HEK293 (cell line): ENCODE measurements around the gene MADD.

Experiments
- CTCF ChIA-PET: fragments of 350-600 bp; formaldehyde crosslinking; extraction: SDS; loops from one replicate; lab custom pipeline; 2021; ENCODE audit warnings: antibody characterized with exemption; lab: Yijun Ruan, JAX
- POLR2A ChIA-PET: fragments of 300-600 bp; formaldehyde crosslinking; extraction: SDS; loops from one replicate; lab custom pipeline; 2020; ENCODE audit warnings: antibody characterized with exemption, inconsistent platforms; lab: Yijun Ruan, JAX
- H3K27ac ChIP-seq: fragments of 200-500 bp; sonication (Bioruptor generic); 2 replicates; pipeline ENCODE4 v1.5.1; 2014; ENCODE audit warnings: low read depth, low read length, control low read depth, inconsistent platforms; ENCODE audit errors: extremely low read depth
- H3K36me3 ChIP-seq, 2 experiments: fragments of 200-500 bp in 1 of 2; sonication (Bioruptor generic) in 1 of 2; 1 replicate in 1 of 2; 2 replicates in 1 of 2; pipeline ENCODE4 v1.5.1; 2014 to 2017; ENCODE audit warnings: inconsistent platforms in 2 of 2, low read length in 2 of 2; ENCODE audit not compliant: control insufficient read depth in 2 of 2, insufficient read depth in 1 of 2
- H3K4me1 ChIP-seq: fragments of 200-500 bp; sonication (Bioruptor generic); 2 replicates; pipeline ENCODE4 v1.5.1; 2014; ENCODE audit warnings: mild to moderate bottlenecking, low read length, inconsistent platforms; ENCODE audit not compliant: control insufficient read depth, insufficient read depth
- H3K4me3 ChIP-seq: 2 replicates; pipeline ENCODE4 v1.5.1; 2011; ENCODE audit warnings: low read depth, mild to moderate bottlenecking, control low read depth, low read length, moderate library complexity
- H3K9me3 ChIP-seq: fragments of 200-500 bp; sonication (Bioruptor generic); 2 replicates; pipeline ENCODE4 v1.5.1; 2014; ENCODE audit warnings: low read depth, low read length, inconsistent platforms; ENCODE audit not compliant: control insufficient read depth, insufficient read depth
- ATF2 ChIP-seq: fragments of 450-650 bp; formaldehyde crosslinking; IDR thresholded peaks from 2 replicates; pipeline ENCODE4 v1.5.1; 2016; ENCODE audit warnings: missing biosample characterization, missing genetic modification characterization, low read depth
- EGR2 ChIP-seq: fragments of 450-650 bp; formaldehyde crosslinking; IDR thresholded peaks from 2 replicates; pipeline ENCODE4 v1.5.1; 2016; ENCODE audit warnings: low read depth, missing biosample characterization, missing genetic modification characterization
- ELK4 ChIP-seq: IDR thresholded peaks from 2 replicates; pipeline ENCODE4 v1.6.1; 2011; ENCODE audit warnings: mild to moderate bottlenecking, low read depth, low read length, borderline replicate concordance
- FEZF1 ChIP-seq: fragments of 450-650 bp; formaldehyde crosslinking; IDR thresholded peaks from 2 replicates; pipeline ENCODE4 v1.5.1; 2016; ENCODE audit warnings: missing biosample characterization, missing genetic modification characterization
- GLIS2 ChIP-seq: fragments of 450-650 bp; formaldehyde crosslinking; IDR thresholded peaks from 2 replicates; pipeline ENCODE4 v1.5.1; 2016; ENCODE audit warnings: missing biosample characterization, missing genetic modification characterization
- HOXA7 ChIP-seq: sonication (generic); formaldehyde crosslinking; IDR thresholded peaks from 2 replicates; pipeline ENCODE4 v1.8.1; 2022; ENCODE audit warnings: missing genetic modification reagents, borderline replicate concordance
- SP3 ChIP-seq: fragments of 450-650 bp; formaldehyde crosslinking; IDR thresholded peaks from 2 replicates; pipeline ENCODE4 v1.5.1; 2016; ENCODE audit warnings: missing biosample characterization, missing genetic modification characterization
- ZBTB6 ChIP-seq: fragments of 450-650 bp; formaldehyde crosslinking; IDR thresholded peaks from 2 replicates; pipeline ENCODE4 v1.5.1; 2017; ENCODE audit warnings: missing biosample characterization, missing genetic modification characterization
- ZFHX2 ChIP-seq: fragments of 450-650 bp; formaldehyde crosslinking; conservative IDR thresholded peaks from 2 replicates; pipeline ENCODE4 v1.5.1; 2016; ENCODE audit warnings: missing biosample characterization, missing genetic modification characterization
- ZIC2 ChIP-seq: fragments of 450-650 bp; formaldehyde crosslinking; IDR thresholded peaks from 2 replicates; pipeline ENCODE4 v1.5.1; 2016; ENCODE audit warnings: missing biosample characterization, missing genetic modification characterization
- ZNF148 ChIP-seq: fragments of 450-650 bp; formaldehyde crosslinking; IDR thresholded peaks from 2 replicates; pipeline ENCODE4 v1.5.0; 2017; ENCODE audit warnings: missing biosample characterization, missing genetic modification characterization, borderline replicate concordance
- ZNF169 ChIP-seq: fragments of 450-650 bp; formaldehyde crosslinking; IDR thresholded peaks from 2 replicates; pipeline ENCODE4 v1.5.1; 2016; ENCODE audit warnings: missing biosample characterization, missing genetic modification characterization
- ZNF248 ChIP-seq: fragments of 450-650 bp; formaldehyde crosslinking; IDR thresholded peaks from 2 replicates; pipeline ENCODE4 v1.5.1; 2017; ENCODE audit warnings: missing biosample characterization, missing genetic modification characterization
- ZNF280C ChIP-seq: fragments of 450-650 bp; formaldehyde crosslinking; IDR thresholded peaks from 2 replicates; pipeline ENCODE4 v1.5.1; 2016; ENCODE audit warnings: missing biosample characterization, missing genetic modification characterization
- ZNF341 ChIP-seq: fragments of 450-650 bp; formaldehyde crosslinking; IDR thresholded peaks from 2 replicates; pipeline ENCODE4; 2016; ENCODE audit warnings: low read depth, missing biosample characterization, missing genetic modification characterization
- ZNF513 ChIP-seq: fragments of 450-650 bp; IDR thresholded peaks from 2 replicates; pipeline ENCODE4 v1.5.1; 2018; ENCODE audit warnings: missing biosample characterization, missing genetic modification characterization
- ZNF514 ChIP-seq: fragments of 450-650 bp; formaldehyde crosslinking; IDR thresholded peaks from 2 replicates; pipeline ENCODE4 v1.5.1; 2016; ENCODE audit warnings: missing biosample characterization, missing genetic modification characterization
- ZNF521 ChIP-seq: fragments of 450-650 bp; formaldehyde crosslinking; IDR thresholded peaks from 2 replicates; pipeline ENCODE4 v1.5.1; 2017; ENCODE audit warnings: missing biosample characterization, mild to moderate bottlenecking, missing genetic modification characterization
- ZNF555 ChIP-seq: fragments of 450-650 bp; formaldehyde crosslinking; conservative IDR thresholded peaks from 2 replicates; pipeline ENCODE4 v1.5.1; 2017; ENCODE audit warnings: missing biosample characterization, mild to moderate bottlenecking, missing genetic modification characterization, inconsistent platforms
- ZNF561 ChIP-seq: fragments of 450-650 bp; IDR thresholded peaks from 2 replicates; pipeline ENCODE4 v1.5.1; 2018; ENCODE audit warnings: missing biosample characterization, missing genetic modification characterization, borderline replicate concordance
- ZNF621 ChIP-seq: fragments of 450-650 bp; formaldehyde crosslinking; IDR thresholded peaks from 2 replicates; pipeline ENCODE4 v1.5.1; 2017; ENCODE audit warnings: missing biosample characterization, missing genetic modification characterization
- ZNF658 ChIP-seq: fragments of 450-650 bp; formaldehyde crosslinking; IDR thresholded peaks from 2 replicates; pipeline ENCODE4; 2016; ENCODE audit warnings: missing biosample characterization, missing genetic modification characterization
- ZNF707 ChIP-seq: fragments of 450-650 bp; formaldehyde crosslinking; IDR thresholded peaks from 2 replicates; pipeline ENCODE4 v1.5.1; 2016; ENCODE audit warnings: missing biosample characterization, missing genetic modification characterization
- ZNF830 ChIP-seq: fragments of 450-650 bp; IDR thresholded peaks from 2 replicates; pipeline ENCODE4 v1.5.0; 2018; ENCODE audit warnings: missing biosample characterization, missing genetic modification characterization, low read depth, mild to moderate bottlenecking, moderate library complexity
- ZNF837 ChIP-seq: fragments of 450-650 bp; formaldehyde crosslinking; IDR thresholded peaks from 2 replicates; pipeline ENCODE4 v1.5.1; 2016; ENCODE audit warnings: missing biosample characterization, missing genetic modification characterization
- ZSCAN16 ChIP-seq: fragments of 450-650 bp; formaldehyde crosslinking; IDR thresholded peaks from 2 replicates; pipeline ENCODE4 v1.5.1; 2016; ENCODE audit warnings: missing biosample characterization, missing genetic modification characterization
- ZXDB ChIP-seq: fragments of 450-650 bp; formaldehyde crosslinking; IDR thresholded peaks from 2 replicates; pipeline ENCODE4 v1.5.1; 2016; ENCODE audit warnings: missing biosample characterization, missing genetic modification characterization

The MADD gene

GRCh38 chr11:47280860-47281259, 10.9 kb downstream of the MADD start:
- Histone ChIP-seq H3K9me3 (no peaks in the 10 kb centered on the region), H3K4me3 (no peak overlapping the region), H3K36me3 (peaks cover 12 to 88% of the 10 kb centered on the region in 2 experiments), H3K4me1 (no peaks in the 10 kb centered on the region), H3K27ac (no peak overlapping the region)
- TF ChIP-seq ZNF707 (tag by site-specific recombination) = no peak
- TF ChIP-seq ZIC2 (tag by site-specific recombination) = no peak
- no peak for TF ChIP-seq ZNF521 (tag by site-specific recombination)
- no peak for TF ChIP-seq ZNF513 (tag by site-specific recombination)
- TF ChIP-seq ZNF148 (tag by site-specific recombination) = no peak
- no peak for TF ChIP-seq SP3
- TF ChIP-seq ZBTB6 (tag by site-specific recombination) = no peak
- TF ChIP-seq GLIS2 (tag by site-specific recombination) = no peak
- TF ChIP-seq ZNF621 (tag by site-specific recombination) = no peak
- no peak for TF ChIP-seq ZNF514 (tag by site-specific recombination)
- TF ChIP-seq ZSCAN16 (tag by site-specific recombination) = no peak
- no peak for TF ChIP-seq ZNF341
- POLR2A ChIA-PET = interaction anchor here (1.7 kb wide), 1 partner anchor 32 kb away, joined by 5 read pairs; the partner anchor contains the start of gene ACP2
- CTCF ChIA-PET = interaction anchor here (1.2 to 1.3 kb wide), 2 partner anchors 9 to 101 kb away, joined by 3 to 8 read pairs; no protein-coding TSS in a partner anchor

GRCh38 chr11:47282462-47282861, 12.5 kb downstream of the MADD start:
- H3K4me3 ChIP-seq = no peak overlapping the region
- H3K9me3 ChIP-seq = no peaks in the 10 kb centered on the region
- no peak overlapping the region for H3K27ac ChIP-seq
- CTCF ChIA-PET = no interaction called here
- POLR2A ChIA-PET = interaction anchor here (0.5 kb wide), 1 partner anchor 446 kb away, joined by 4 read pairs; no protein-coding TSS in a partner anchor
- H3K4me1 ChIP-seq = no peaks in the 10 kb centered on the region
- peaks cover 15 to 88% of the 10 kb centered on the region in 2 experiments for H3K36me3 ChIP-seq
- TF ChIP-seq ZNF280C = no peak
- TF ChIP-seq ZNF658 (tag by site-specific recombination) = no peak
- no peak for TF ChIP-seq ATF2 (tag by site-specific recombination)
- TF ChIP-seq ZFHX2 = no peak
- no peak for TF ChIP-seq ZNF169
- no peak for TF ChIP-seq HOXA7 (CRISPR knock-in tag)
- TF ChIP-seq ZNF830 (tag by site-specific recombination) = no peak
- TF ChIP-seq ZNF555 (tag by site-specific recombination) = no peak
- TF ChIP-seq SP3 = no peak
- TF ChIP-seq EGR2 (tag by site-specific recombination) = no peak
- no peak for TF ChIP-seq ZNF837 (tag by site-specific recombination)
- TF ChIP-seq ZXDB (tag by site-specific recombination) = no peak
- no peak for TF ChIP-seq ZNF561
- no peak for TF ChIP-seq ELK4
- TF ChIP-seq FEZF1 = no peak
- TF ChIP-seq ZNF248 = no peak
